ENCODE results near the gene GPX6. TPM values are rescaled to one million over a fixed set of nuclear protein-coding genes. Genes with fewer than 3 reads are reported as not detected.

The GPX6 gene
- total RNA-seq, 1 donor from 2014 or later = not detected

DNA sequence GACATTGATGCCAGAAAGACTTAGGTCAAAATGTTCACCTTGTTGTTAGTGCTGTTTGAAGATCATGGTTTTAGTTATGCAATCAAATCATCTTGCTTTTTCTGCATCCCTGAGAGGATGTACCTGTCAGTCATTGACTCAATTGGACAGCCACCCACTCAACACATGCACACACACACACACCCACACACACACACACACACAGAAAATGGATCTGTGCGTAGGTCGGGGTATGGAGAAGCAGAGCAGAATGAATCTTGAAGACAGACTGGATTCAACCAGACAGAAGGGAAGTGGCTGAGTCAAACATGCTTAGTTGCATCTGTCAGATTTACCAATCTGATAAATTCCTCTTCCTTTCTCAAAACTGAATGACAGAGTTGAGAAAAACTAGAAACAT, 53.2 kb downstream of the GPX6 start:
- TF ChIP-seq, protein P1, sequence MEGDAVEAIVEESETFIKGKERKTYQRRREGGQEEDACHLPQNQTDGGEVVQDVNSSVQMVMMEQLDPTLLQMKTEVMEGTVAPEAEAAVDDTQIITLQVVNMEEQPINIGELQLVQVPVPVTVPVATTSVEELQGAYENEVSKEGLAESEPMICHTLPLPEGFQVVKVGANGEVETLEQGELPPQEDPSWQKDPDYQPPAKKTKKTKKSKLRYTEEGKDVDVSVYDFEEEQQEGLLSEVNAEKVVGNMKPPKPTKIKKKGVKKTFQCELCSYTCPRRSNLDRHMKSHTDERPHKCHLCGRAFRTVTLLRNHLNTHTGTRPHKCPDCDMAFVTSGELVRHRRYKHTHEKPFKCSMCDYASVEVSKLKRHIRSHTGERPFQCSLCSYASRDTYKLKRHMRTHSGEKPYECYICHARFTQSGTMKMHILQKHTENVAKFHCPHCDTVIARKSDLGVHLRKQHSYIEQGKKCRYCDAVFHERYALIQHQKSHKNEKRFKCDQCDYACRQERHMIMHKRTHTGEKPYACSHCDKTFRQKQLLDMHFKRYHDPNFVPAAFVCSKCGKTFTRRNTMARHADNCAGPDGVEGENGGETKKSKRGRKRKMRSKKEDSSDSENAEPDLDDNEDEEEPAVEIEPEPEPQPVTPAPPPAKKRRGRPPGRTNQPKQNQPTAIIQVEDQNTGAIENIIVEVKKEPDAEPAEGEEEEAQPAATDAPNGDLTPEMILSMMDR (conservative IDR thresholded peaks at IDR 0.05) = no peak
- DNase-seq (ENCODE audit: extremely low spot score, unreplicated experiment) = no peak
- Mint-ChIP-seq H3K4me1 (ENCODE audit: unreplicated experiment) (no peaks in the 10 kb centered on the region), H3K4me3 (no peak overlapping the region), H3K9me3 (no peaks in the 10 kb centered on the region), H3K27me3 (peaks cover 59% of the 10 kb centered on the region), H3K27ac (no peak overlapping the region), H3K36me3 (no peaks in the 10 kb centered on the region)

DNA sequence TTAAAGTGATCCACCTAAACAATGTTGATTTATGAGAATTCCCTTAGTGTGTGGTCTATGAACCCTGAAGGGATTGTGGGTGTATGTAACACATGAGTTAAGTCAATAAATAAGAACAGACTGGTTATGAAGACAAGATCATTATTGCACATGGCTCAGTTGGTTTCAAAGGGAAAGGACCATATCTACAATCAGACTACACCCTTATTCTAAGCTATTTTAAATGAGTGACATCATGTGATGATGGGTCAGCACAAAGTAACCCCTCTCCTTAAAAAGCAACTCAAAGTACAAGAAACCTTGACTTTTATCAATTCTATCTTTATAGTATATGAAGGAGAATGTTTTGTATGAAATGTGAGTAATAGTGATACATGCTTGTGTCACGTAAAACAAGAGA, 57.0 kb downstream of the GPX6 start:
- H3K27me3 Mint-ChIP-seq = peaks cover 55% of the 10 kb centered on the region
- no peaks in the 10 kb centered on the region for H3K4me1 Mint-ChIP-seq (ENCODE audit: unreplicated experiment)
- H3K36me3 Mint-ChIP-seq = no peaks in the 10 kb centered on the region
- DNase-seq (ENCODE audit: extremely low spot score, unreplicated experiment) = no peak
- no peak overlapping the region for H3K27ac Mint-ChIP-seq
- TF ChIP-seq, protein P1 (conservative IDR thresholded peaks at IDR 0.05) = no peak
- H3K4me3 Mint-ChIP-seq = no peak overlapping the region
- no peaks in the 10 kb centered on the region for H3K9me3 Mint-ChIP-seq

Other genes starting within 250 kb of the GPX6 start
- 10.9 and 16.7 TPM in 2 replicates for gene ZSCAN26, start 248.7 kb downstream of the GPX6 start, total RNA-seq (ENCODE audit: low replicate concordance)
- gene PGBD1, start 234.2 kb downstream of the GPX6 start, total RNA-seq (ENCODE audit: low replicate concordance) = 3.6 and 7.9 TPM in 2 replicates
- 6.2 TPM in 2 replicates for gene ZSCAN31, start 179.6 kb downstream of the GPX6 start, total RNA-seq (ENCODE audit: low replicate concordance)
- 9.3 and 12.6 TPM in 2 replicates for gene ZKSCAN3, start 165.8 kb downstream of the GPX6 start, total RNA-seq (ENCODE audit: low replicate concordance)
- gene ZSCAN12, start 116.0 kb downstream of the GPX6 start, total RNA-seq (ENCODE audit: low replicate concordance) = 9.6 and 12.4 TPM in 2 replicates
- gene ZSCAN23, start 72.3 kb downstream of the GPX6 start, total RNA-seq (ENCODE audit: low replicate concordance) = 10.3 and 11.2 TPM in 2 replicates
- gene GPX5, start 10.1 kb upstream of the GPX6 start, total RNA-seq (ENCODE audit: low replicate concordance) = not detected in 2 replicates

All from type B pancreatic cell (in vitro differentiated cells).